Measurements from ENCODE around the gene CDC40.

CDC40 gene

DNA sequence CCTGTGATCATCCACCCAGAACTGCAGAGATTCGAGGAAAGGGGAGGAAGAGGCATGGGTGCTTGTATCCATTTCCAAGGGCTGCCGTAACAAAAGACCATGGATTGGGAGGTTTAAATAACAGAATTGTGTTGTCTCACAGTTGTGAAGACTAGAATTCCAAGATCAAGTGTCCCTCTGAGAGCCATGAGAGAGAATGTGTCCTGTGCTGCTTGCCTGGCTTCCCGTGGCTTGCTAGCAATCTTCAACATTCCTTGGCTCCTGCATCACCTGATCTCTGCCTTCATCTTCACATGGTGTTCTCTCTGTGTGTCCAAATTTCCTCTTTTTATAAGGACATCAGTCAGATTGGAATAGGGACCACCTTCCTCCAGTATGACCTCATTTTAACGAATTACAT is 69.8 kb downstream of the CDC40 start:
- TF ChIP-seq, protein P1, sequence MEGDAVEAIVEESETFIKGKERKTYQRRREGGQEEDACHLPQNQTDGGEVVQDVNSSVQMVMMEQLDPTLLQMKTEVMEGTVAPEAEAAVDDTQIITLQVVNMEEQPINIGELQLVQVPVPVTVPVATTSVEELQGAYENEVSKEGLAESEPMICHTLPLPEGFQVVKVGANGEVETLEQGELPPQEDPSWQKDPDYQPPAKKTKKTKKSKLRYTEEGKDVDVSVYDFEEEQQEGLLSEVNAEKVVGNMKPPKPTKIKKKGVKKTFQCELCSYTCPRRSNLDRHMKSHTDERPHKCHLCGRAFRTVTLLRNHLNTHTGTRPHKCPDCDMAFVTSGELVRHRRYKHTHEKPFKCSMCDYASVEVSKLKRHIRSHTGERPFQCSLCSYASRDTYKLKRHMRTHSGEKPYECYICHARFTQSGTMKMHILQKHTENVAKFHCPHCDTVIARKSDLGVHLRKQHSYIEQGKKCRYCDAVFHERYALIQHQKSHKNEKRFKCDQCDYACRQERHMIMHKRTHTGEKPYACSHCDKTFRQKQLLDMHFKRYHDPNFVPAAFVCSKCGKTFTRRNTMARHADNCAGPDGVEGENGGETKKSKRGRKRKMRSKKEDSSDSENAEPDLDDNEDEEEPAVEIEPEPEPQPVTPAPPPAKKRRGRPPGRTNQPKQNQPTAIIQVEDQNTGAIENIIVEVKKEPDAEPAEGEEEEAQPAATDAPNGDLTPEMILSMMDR (IDR thresholded peaks at IDR 0.05; ENCODE audit: insufficient read depth, low read depth, low read length, missing control alignments): no peak
- DNase-seq (ENCODE audit: low read depth): no peak
- H3K4me3 ChIP-seq (ENCODE audit: low read length): no peak overlapping the region

DNA sequence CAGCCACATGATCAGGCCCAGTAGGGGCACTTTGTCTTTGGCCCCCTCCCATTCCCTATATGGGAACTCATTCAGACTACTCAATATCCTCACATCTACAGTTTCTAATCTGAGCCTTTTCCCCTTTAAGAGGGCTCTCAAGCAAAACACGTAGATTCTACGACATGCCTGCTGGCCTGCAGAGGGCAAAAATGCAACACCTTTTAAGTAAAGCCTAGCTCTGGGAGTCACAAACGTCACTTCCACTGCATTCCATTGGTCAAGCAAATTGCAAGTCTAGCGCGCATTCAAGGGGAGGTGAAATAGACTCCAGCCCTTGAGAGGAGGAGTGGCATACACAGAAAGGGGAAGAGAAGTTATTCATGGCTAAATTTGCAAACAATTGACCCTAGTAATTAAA is 70.6 kb downstream of the CDC40 start:
- no peak for DNase-seq (ENCODE audit: low read depth)
- H3K4me3 ChIP-seq (ENCODE audit: low read length): no peak overlapping the region
- TF ChIP-seq, protein P1 (IDR thresholded peaks at IDR 0.05; ENCODE audit: insufficient read depth, low read depth, low read length, missing control alignments): no peak

DNA sequence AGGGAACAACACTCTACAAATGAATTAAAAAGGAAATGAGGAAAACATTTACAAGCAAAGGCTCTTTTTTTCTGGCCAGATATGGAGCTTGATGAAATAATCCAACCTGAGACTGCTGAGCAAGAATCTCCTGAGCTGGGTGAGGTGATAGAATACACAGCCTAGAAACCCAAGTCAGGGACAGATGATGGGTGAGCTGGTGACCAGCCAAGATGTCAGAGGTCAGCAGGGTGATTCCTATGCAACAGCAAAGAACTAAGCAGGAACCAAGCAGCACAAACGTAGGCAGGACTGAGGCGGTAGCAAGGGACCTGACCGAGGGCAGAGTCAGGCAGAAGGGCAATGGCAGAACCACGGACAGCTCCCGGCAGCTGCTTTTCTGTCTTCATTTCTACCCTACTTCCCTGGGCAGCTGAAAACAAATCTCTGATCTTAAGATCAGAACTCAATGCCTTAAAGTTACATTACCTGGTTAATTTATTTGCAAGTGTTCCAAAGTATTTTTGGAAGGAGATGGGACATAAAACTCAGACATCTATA is 75.1 kb downstream of the CDC40 start:
- TF ChIP-seq, protein P1 (IDR thresholded peaks at IDR 0.05; ENCODE audit: insufficient read depth, low read depth, low read length, missing control alignments): no peak
- peak; percentile 51 for DNase-seq (ENCODE audit: low read depth)
- no peak overlapping the region for H3K4me3 ChIP-seq (ENCODE audit: low read length)

DNA sequence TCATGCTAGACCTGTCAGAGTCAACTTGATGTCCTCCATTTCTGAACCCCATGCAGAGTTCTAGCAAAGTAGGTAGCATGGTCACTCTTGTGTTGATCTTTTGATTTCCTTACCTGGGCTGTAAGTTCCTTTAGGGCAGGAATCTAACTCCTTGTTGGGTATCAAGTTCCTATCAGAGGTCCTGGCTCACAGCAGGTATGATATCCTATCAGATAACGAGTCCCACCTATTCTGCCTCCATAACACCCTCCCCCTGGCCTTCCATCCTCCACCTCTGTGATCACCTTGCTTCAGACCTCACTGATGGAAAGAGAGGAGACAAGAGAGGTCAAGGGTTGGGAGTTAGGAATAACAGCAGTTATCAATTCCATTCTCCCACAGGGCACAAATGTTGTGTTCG is 76.1 kb downstream of the CDC40 start:
- TF ChIP-seq, protein P1 (IDR thresholded peaks at IDR 0.05; ENCODE audit: insufficient read depth, low read depth, low read length, missing control alignments): no peak
- DNase-seq (ENCODE audit: low read depth): no peak
- H3K4me3 ChIP-seq (ENCODE audit: low read length): no peak overlapping the region

DNA sequence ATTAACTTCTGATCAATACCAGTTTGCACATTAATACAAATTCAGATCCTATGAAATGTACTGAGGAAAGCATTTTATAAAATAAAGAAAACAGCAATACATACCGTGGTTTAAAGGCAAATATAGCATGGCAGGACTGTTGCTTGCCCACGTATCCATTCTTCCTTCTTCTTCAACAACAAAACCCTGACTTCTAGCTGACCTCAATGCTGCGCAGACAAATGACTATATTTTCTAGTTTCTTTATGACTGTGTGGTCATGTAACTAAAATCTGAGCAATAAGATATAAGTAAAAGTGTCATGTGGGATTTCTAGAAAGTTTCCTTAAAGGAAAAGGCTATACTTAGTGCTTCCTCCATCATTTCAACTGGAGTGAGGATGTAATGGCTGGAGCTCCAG is 85.0 kb downstream of the CDC40 start:
- TF ChIP-seq, protein P1 (IDR thresholded peaks at IDR 0.05; ENCODE audit: insufficient read depth, low read depth, low read length, missing control alignments): no peak
- no peak overlapping the region for H3K4me3 ChIP-seq (ENCODE audit: low read length)
- no peak for DNase-seq (ENCODE audit: low read depth)

DNA sequence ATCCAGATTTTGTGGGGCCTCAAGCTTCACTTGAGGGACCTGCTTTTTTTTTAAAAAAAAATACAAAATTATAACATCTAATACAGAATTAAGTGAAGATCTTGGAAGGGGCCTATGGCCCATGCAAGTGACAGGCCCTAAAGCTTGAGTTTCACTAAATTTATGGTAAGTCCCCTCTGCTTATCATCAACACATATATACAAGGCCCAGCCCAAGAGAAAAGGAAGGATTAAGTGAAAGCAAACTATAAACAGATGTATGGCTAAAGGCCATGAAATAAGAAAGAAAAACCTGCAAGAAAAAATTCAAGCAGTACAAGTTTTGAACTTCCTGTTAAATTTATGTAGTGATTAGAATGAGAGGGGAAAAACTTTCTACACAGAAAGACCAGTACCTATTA is 86.8 kb downstream of the CDC40 start:
- H3K4me3 ChIP-seq (ENCODE audit: low read length): no peak overlapping the region
- no peak for DNase-seq (ENCODE audit: low read depth)
- TF ChIP-seq, protein P1 (IDR thresholded peaks at IDR 0.05; ENCODE audit: insufficient read depth, low read depth, low read length, missing control alignments): no peak

DNA sequence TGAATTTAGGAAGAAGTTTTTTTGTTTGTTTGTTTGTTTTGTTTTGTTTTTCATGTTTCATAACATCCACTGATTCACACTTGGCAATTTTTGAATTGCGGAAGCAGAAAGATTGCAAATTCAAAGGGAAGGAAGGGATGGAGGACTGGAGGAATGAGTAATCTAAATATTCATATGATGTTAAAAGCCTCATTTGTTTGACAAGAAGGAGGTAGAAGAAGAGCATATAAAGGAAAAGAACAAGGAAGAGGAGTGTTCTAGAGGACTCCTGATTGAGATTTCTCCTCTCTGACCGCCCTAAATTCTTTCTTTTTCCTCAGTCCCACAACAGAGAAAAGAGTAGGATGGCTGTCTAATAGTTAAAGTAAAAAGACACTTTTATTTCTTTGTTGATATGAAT is 89.4 kb downstream of the CDC40 start:
- no peak for DNase-seq (ENCODE audit: low read depth)
- no peak overlapping the region for H3K4me3 ChIP-seq (ENCODE audit: low read length)
- TF ChIP-seq, protein P1 (IDR thresholded peaks at IDR 0.05; ENCODE audit: insufficient read depth, low read depth, low read length, missing control alignments): no peak
